ENCODE measurements around the gene TMEM37. TPM values are rescaled to one million over a fixed set of nuclear protein-coding genes. Genes with fewer than 3 reads are reported as not detected.

TMEM37 gene
- total RNA-seq, 1 donor from 2014 or later, result 11.4 TPM

GRCh38 chr2:119463136-119463535 is 31.5 kb downstream of the TMEM37 start:
- H3K27me3 Mint-ChIP-seq (ENCODE audit: unreplicated experiment), result no peaks in the 10 kb centered on the region
- no peak for TF ChIP-seq CTCF (IDR thresholded peaks at IDR 0.05; ENCODE audit: unreplicated experiment)
- H3K9me3 Mint-ChIP-seq (ENCODE audit: unreplicated experiment), result no peaks in the 10 kb centered on the region
- H3K36me3 Mint-ChIP-seq (ENCODE audit: low read depth, unreplicated experiment), result no peaks in the 10 kb centered on the region
- H3K4me3 Mint-ChIP-seq (ENCODE audit: unreplicated experiment), result no peak overlapping the region
- H3K4me1 Mint-ChIP-seq (ENCODE audit: unreplicated experiment), result peaks cover 13% of the 10 kb centered on the region
- H3K27ac Mint-ChIP-seq (ENCODE audit: unreplicated experiment), result no peak overlapping the region
- DNase-seq (ENCODE audit: low spot score), result no peak

- peaks cover 13% of the 10 kb centered on the region for H3K4me1 Mint-ChIP-seq (ENCODE audit: unreplicated experiment)
- no peak for TF ChIP-seq CTCF (IDR thresholded peaks at IDR 0.05; ENCODE audit: unreplicated experiment)
Measured at GRCh38 chr2:119463990-119464389, 32.3 kb downstream of the TMEM37 start.

GRCh38 chr2:119464981-119465380 is 33.3 kb downstream of the TMEM37 start:
- no peak for DNase-seq (ENCODE audit: low spot score)
- Mint-ChIP-seq H3K9me3 (ENCODE audit: unreplicated experiment) (no peaks in the 10 kb centered on the region), H3K36me3 (ENCODE audit: low read depth, unreplicated experiment) (no peaks in the 10 kb centered on the region), H3K4me1 (ENCODE audit: unreplicated experiment) (peaks cover 4% of the 10 kb centered on the region), H3K4me3 (ENCODE audit: unreplicated experiment) (no peak overlapping the region), H3K27ac (ENCODE audit: unreplicated experiment) (no peak overlapping the region), H3K27me3 (ENCODE audit: unreplicated experiment) (no peaks in the 10 kb centered on the region)
- TF ChIP-seq CTCF (IDR thresholded peaks at IDR 0.05; ENCODE audit: unreplicated experiment), result no peak

More at GRCh38 chr2:119463990-119464389, 32.3 kb downstream of the TMEM37 start:
- H3K9me3 Mint-ChIP-seq (ENCODE audit: unreplicated experiment), result no peaks in the 10 kb centered on the region
- H3K4me3 Mint-ChIP-seq (ENCODE audit: unreplicated experiment), result no peak overlapping the region
- DNase-seq (ENCODE audit: low spot score), result no peak
- H3K27ac Mint-ChIP-seq (ENCODE audit: unreplicated experiment), result no peak overlapping the region
- no peaks in the 10 kb centered on the region for H3K27me3 Mint-ChIP-seq (ENCODE audit: unreplicated experiment)
- no peaks in the 10 kb centered on the region for H3K36me3 Mint-ChIP-seq (ENCODE audit: low read depth, unreplicated experiment)

- H3K4me3 Mint-ChIP-seq (ENCODE audit: unreplicated experiment), result no peak overlapping the region
- no peaks in the 10 kb centered on the region for H3K4me1 Mint-ChIP-seq (ENCODE audit: unreplicated experiment)
- no peak for TF ChIP-seq CTCF (IDR thresholded peaks at IDR 0.05; ENCODE audit: unreplicated experiment)
- no peak for DNase-seq (ENCODE audit: low spot score)
- H3K27ac Mint-ChIP-seq (ENCODE audit: unreplicated experiment), result no peak overlapping the region
- H3K36me3 Mint-ChIP-seq (ENCODE audit: low read depth, unreplicated experiment), result no peaks in the 10 kb centered on the region
- H3K27me3 Mint-ChIP-seq (ENCODE audit: unreplicated experiment), result no peaks in the 10 kb centered on the region
- H3K9me3 Mint-ChIP-seq (ENCODE audit: unreplicated experiment), result no peaks in the 10 kb centered on the region
Measured at GRCh38 chr2:119465687-119466086, 34.0 kb downstream of the TMEM37 start.

GRCh38 chr2:119466373-119466772 is 34.7 kb downstream of the TMEM37 start:
- no peaks in the 10 kb centered on the region for H3K9me3 Mint-ChIP-seq (ENCODE audit: unreplicated experiment)
- no peak overlapping the region for H3K27ac Mint-ChIP-seq (ENCODE audit: unreplicated experiment)

More at GRCh38 chr2:119466373-119466772, 34.7 kb downstream of the TMEM37 start:
- no peaks in the 10 kb centered on the region for H3K36me3 Mint-ChIP-seq (ENCODE audit: low read depth, unreplicated experiment)
- DNase-seq (ENCODE audit: low spot score), result no peak
- no peaks in the 10 kb centered on the region for H3K27me3 Mint-ChIP-seq (ENCODE audit: unreplicated experiment)
- no peak for TF ChIP-seq CTCF (IDR thresholded peaks at IDR 0.05; ENCODE audit: unreplicated experiment)
- no peak overlapping the region for H3K4me3 Mint-ChIP-seq (ENCODE audit: unreplicated experiment)
- no peaks in the 10 kb centered on the region for H3K4me1 Mint-ChIP-seq (ENCODE audit: unreplicated experiment)

All from endothelial cell (in vitro differentiated cells).